Endothelial cell (in vitro differentiated cells): ENCODE results near the gene KRTAP5-1. TPM values are rescaled to one million over a fixed set of nuclear protein-coding genes. Genes with fewer than 3 reads are reported as not detected.

ENCODE experiments used
- DNase-seq: peaks from one replicate; pipeline ENCODE4 v3.0.0; 2021; ENCODE audit warnings: low spot score
- H3K27ac Mint-ChIP-seq: one replicate; pipeline ENCODE4 v1.8.0; 2021; ENCODE audit warnings: mixed read lengths, inconsistent platforms; ENCODE audit not compliant: unreplicated experiment
- H3K27me3 Mint-ChIP-seq: one replicate; pipeline ENCODE4 v1.8.0; 2021; ENCODE audit warnings: mild to moderate bottlenecking, moderate library complexity, mixed read lengths, inconsistent platforms; ENCODE audit not compliant: unreplicated experiment
- H3K36me3 Mint-ChIP-seq: one replicate; pipeline ENCODE4 v1.8.0; 2021; ENCODE audit warnings: mild to moderate bottlenecking, low read depth, mixed read lengths, inconsistent platforms; ENCODE audit not compliant: unreplicated experiment
- H3K4me1 Mint-ChIP-seq: one replicate; pipeline ENCODE4 v1.8.0; 2021; ENCODE audit warnings: mild to moderate bottlenecking, mixed read lengths, inconsistent platforms; ENCODE audit not compliant: unreplicated experiment
- H3K4me3 Mint-ChIP-seq: one replicate; pipeline ENCODE4 v1.8.0; 2021; ENCODE audit warnings: mild to moderate bottlenecking, mixed read lengths, inconsistent platforms; ENCODE audit not compliant: unreplicated experiment
- H3K9me3 Mint-ChIP-seq: one replicate; pipeline ENCODE4 v1.8.0; 2021; ENCODE audit warnings: mixed read lengths, inconsistent platforms; ENCODE audit not compliant: unreplicated experiment
- CTCF ChIP-seq: fragments of 200-600 bp; sonication (generic); IDR thresholded peaks from one replicate; pipeline ENCODE4 v1.5.0; 2021; ENCODE audit warnings: antibody characterized with exemption; ENCODE audit not compliant: unreplicated experiment
- total RNA-seq: library from RNA; stranded (reverse); fragmentation: NEBNext Ultra II Directional; extraction: Animal tissue kit (Norgen Biotek cat#: 25700); gene quantifications from one replicate; pipeline ENCODE4 v1.2.1, GENCODE V29; 2021; ENCODE audit not compliant: unreplicated experiment

Gene KRTAP5-1
- total RNA-seq, 1 donor from 2014 or later, result not detected

- peaks cover 19% of the 10 kb centered on the region for H3K27me3 Mint-ChIP-seq
- H3K4me3 Mint-ChIP-seq, result no peak overlapping the region
- H3K4me1 Mint-ChIP-seq, result no peaks in the 10 kb centered on the region
- no peak overlapping the region for H3K27ac Mint-ChIP-seq
- DNase-seq, result no peak
- H3K36me3 Mint-ChIP-seq, result no peaks in the 10 kb centered on the region
- no peaks in the 10 kb centered on the region for H3K9me3 Mint-ChIP-seq
- TF ChIP-seq CTCF, result no peak
Measured at GRCh38 chr11:1548221-1549070, 36.6 kb downstream of the KRTAP5-1 start.

- Mint-ChIP-seq H3K9me3 (no peaks in the 10 kb centered on the region), H3K4me3 (no peak overlapping the region), H3K27me3 (peaks cover 17% of the 10 kb centered on the region), H3K4me1 (no peaks in the 10 kb centered on the region), H3K36me3 (no peaks in the 10 kb centered on the region), H3K27ac (no peak overlapping the region)
- DNase-seq, result no peak
- no peak for TF ChIP-seq CTCF
Measured at GRCh38 chr11:1547467-1548098, 37.5 kb downstream of the KRTAP5-1 start.

DNA sequence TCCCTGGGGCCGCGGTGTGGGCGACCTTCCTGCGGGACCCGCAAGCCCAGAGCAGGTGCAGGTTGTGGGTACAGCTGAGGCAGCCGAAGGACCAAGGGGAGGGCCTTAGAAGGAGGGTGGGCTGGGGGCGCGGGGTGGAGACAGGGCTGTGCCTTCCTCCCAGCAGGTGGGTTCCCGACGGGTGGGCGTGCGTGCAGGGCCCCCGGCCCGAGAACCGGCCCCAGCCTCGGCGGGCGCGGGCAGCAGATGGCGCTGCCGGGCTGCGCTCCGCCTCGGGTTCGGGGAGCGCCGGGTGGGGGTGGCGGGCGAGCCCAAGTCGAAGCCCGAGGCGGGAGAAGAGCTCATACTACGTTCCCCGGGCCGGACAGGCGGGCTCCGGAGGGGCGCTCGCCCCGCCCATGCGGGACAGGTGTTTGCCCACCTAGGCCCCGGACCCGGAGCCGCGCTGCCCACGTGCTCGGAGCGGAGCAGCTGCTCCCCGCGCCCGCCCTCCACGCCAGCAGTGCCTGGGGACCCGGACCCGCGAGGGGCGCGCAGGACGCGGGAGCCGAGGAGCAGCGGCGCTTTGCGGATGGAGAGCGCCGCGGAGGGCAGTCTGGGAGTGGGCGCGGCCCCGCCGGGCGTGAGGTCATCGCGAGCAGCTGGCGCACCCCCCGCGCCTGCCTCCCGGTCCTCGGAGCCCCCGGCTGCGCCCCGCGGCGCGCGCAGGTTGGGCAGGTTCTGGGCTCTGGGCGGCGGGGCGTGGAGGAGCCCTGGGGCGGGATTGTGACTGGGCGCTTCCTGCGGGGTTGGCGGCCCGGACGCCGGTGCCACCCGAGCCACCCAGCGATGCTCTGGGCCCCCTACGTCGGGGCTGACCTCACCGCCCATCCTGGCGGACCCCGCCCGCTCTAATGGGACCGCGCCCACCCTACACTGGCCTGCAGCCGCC lies 38.3 kb downstream of the KRTAP5-1 start:
- peak; percentile 59 for DNase-seq
- H3K4me3 Mint-ChIP-seq, result no peak overlapping the region
- no peaks in the 10 kb centered on the region for H3K9me3 Mint-ChIP-seq
- no peaks in the 10 kb centered on the region for H3K36me3 Mint-ChIP-seq
- peak; percentile 60 for TF ChIP-seq CTCF
- H3K27ac Mint-ChIP-seq, result no peak overlapping the region
- peaks cover 16% of the 10 kb centered on the region for H3K27me3 Mint-ChIP-seq
- no peaks in the 10 kb centered on the region for H3K4me1 Mint-ChIP-seq

DNA sequence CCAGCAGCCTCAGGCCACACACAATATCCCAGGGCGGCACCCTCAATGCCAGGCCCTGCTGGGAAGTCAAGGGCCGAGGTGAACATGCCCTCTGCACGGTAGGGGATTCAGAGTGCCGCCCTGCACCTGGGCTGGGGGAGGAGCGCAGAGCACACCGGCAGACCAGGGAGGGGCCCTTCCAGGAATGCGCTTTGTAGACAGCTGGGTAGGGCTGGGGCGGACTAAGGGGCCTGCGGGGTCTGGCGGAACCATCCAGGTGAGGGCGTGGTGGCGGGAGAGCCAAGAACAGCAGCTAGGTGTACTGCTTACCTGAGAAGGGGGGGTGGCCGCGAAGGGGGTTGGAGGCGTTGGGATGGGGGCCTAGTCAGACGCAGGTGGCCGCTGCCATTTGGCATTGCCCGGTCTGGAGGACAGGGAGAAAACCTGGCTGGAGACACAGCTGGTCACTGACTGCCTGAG lies 39.0 kb downstream of the KRTAP5-1 start:
- no peak overlapping the region for H3K27ac Mint-ChIP-seq
- no peak for TF ChIP-seq CTCF
- H3K36me3 Mint-ChIP-seq, result no peaks in the 10 kb centered on the region
- H3K9me3 Mint-ChIP-seq, result no peaks in the 10 kb centered on the region
- DNase-seq, result no peak
- H3K4me3 Mint-ChIP-seq, result no peak overlapping the region
- H3K27me3 Mint-ChIP-seq, result peaks cover 16% of the 10 kb centered on the region
- H3K4me1 Mint-ChIP-seq, result no peaks in the 10 kb centered on the region
